Endothelial cell of umbilical vein (primary cell): Measurements from ENCODE around the gene MED12L. TPM values are rescaled to one million over a fixed set of nuclear protein-coding genes. Genes with fewer than 3 reads are reported as not detected.

Experiments
- BruUV-seq: library from RNA; stranded (reverse); fragments of 400-500 nt; replicated peaks from 2 replicates; lab custom pipeline; 2021; lab: Mats Ljungman, UMichigan
- CTCF ChIA-PET: fragments of 300-600, 350-600 bp; sonication (Branson Sonifier 250); formaldehyde crosslinking; loops from one replicate; lab custom pipeline; 2021; ENCODE audit warnings: antibody characterized with exemption, inconsistent platforms; lab: Charles Lee
- POLR2A ChIA-PET: fragments of 300-600, 350-600 bp; sonication (Branson Sonifier 250); formaldehyde crosslinking; loops from one replicate; lab custom pipeline; 2021; ENCODE audit warnings: antibody characterized with exemption, inconsistent platforms; lab: Charles Lee
- DNase-seq: peaks from one replicate; pipeline ENCODE4 v3.0.0-alpha.2; 2011; ENCODE audit warnings: low read depth, low spot score
- FAIRE-seq: peaks from 2 replicates; lab custom pipeline; 2011; peaks lifted over from hg19 to GRCh38; lab: Jason Lieb, UNC
- H2AFZ ChIP-seq: 2 replicates; pipeline ENCODE4 v1.6.0; 2012; ENCODE audit warnings: low read depth, low read length, control low read depth, inconsistent platforms
- H3K27ac ChIP-seq: 2 replicates; pipeline ENCODE4 v1.5.1; 2011; ENCODE audit warnings: low read depth, mild to moderate bottlenecking, control low read depth, low read length, moderate library complexity; ENCODE audit not compliant: insufficient read depth
- H3K27me3 ChIP-seq, 2 experiments: 2 replicates each; pipeline versions ENCODE4 v1.6.0 to v1.6.1; 2011; ENCODE audit warnings: low read length in 2 of 2, mixed read lengths in 1 of 2; ENCODE audit not compliant: control insufficient read depth in 2 of 2, insufficient read depth in 2 of 2
- H3K36me3 ChIP-seq, 2 experiments: 2 replicates in 1 of 2; 3 replicates in 1 of 2; pipeline ENCODE4 v1.5.1; 2011; ENCODE audit warnings: low read length in 2 of 2, mild to moderate bottlenecking in 1 of 2, moderate library complexity in 1 of 2; ENCODE audit not compliant: control insufficient read depth in 2 of 2, insufficient read depth in 2 of 2; ENCODE audit errors: extremely low read depth in 1 of 2
- H3K4me1 ChIP-seq: 3 replicates; pipeline ENCODE4 v1.5.1; 2011; ENCODE audit warnings: mild to moderate bottlenecking, low read length; ENCODE audit not compliant: control insufficient read depth, insufficient read depth; ENCODE audit errors: extremely low read depth
- H3K4me2 ChIP-seq: 2 replicates; pipeline ENCODE4 v1.6.1; 2011; ENCODE audit warnings: low read length, control low read depth, mixed read lengths; ENCODE audit not compliant: insufficient read depth
- H3K4me3 ChIP-seq, 3 experiments: fragments of 200-600 bp in 1 of 3; sonication (generic), shearing (Covaris generic) in 1 of 3; replicated peaks in 1 of 3; 2 replicates each; pipeline ENCODE4 v1.5.1; 2011 to 2016; ENCODE audit warnings: control low read depth in 3 of 3, low read length in 3 of 3, mild to moderate bottlenecking in 2 of 3, inconsistent platforms in 1 of 3, low read depth in 1 of 3, moderate library complexity in 1 of 3; ENCODE audit not compliant: insufficient read depth in 1 of 3
- H3K79me2 ChIP-seq: 2 replicates; pipeline ENCODE4 v1.6.0; 2012; ENCODE audit warnings: low read length, inconsistent platforms; ENCODE audit not compliant: control insufficient read depth, insufficient read depth
- H3K9ac ChIP-seq: replicated peaks from 2 replicates; pipeline ENCODE3; 2011; ENCODE audit warnings: low read length, control low read depth; ENCODE audit not compliant: insufficient read depth; ENCODE audit errors: extremely low read depth
- H3K9me1 ChIP-seq: replicated peaks from 3 replicates; pipeline ENCODE4 v1.6.0; 2011; ENCODE audit warnings: mild to moderate bottlenecking, low read length; ENCODE audit not compliant: control insufficient read depth, insufficient read depth; ENCODE audit errors: extremely low read depth
- H3K9me3 ChIP-seq: replicated peaks from 2 replicates; pipeline ENCODE4 v1.5.1; 2012; ENCODE audit warnings: low read length, inconsistent platforms; ENCODE audit not compliant: control insufficient read depth, insufficient read depth
- H4K20me1 ChIP-seq: replicated peaks from 2 replicates; pipeline ENCODE3; 2011; ENCODE audit warnings: mild to moderate bottlenecking, low read length; ENCODE audit not compliant: control insufficient read depth, insufficient read depth; ENCODE audit errors: extremely low read depth
- CTCF ChIP-seq, 2 donors: IDR thresholded peaks; 1 replicate in 1 of 2; 2 replicates in 1 of 2; pipeline ENCODE4 v1.5.1; 2011; ENCODE audit warnings: low read length in 2 of 2, mild to moderate bottlenecking in 2 of 2, moderate library complexity in 2 of 2, control low read depth in 1 of 2, inconsistent platforms in 1 of 2, low read depth in 1 of 2; ENCODE audit not compliant: insufficient read depth in 1 of 2; ENCODE audit errors: extremely low read depth in 1 of 2
- EZH2 ChIP-seq: IDR thresholded peaks from 2 replicates; pipeline ENCODE4 v1.6.1; 2012; ENCODE audit warnings: borderline replicate concordance, low read depth, mild to moderate bottlenecking, moderate library complexity, low read length, inconsistent platforms; ENCODE audit not compliant: severe bottlenecking
- FOS ChIP-seq: IDR thresholded peaks from 2 replicates; pipeline ENCODE4 v1.6.1; 2011; ENCODE audit warnings: mild to moderate bottlenecking, low read length, moderate library complexity, borderline replicate concordance; ENCODE audit not compliant: insufficient read depth
- GATA2 ChIP-seq: IDR thresholded peaks from 2 replicates; pipeline ENCODE4 v1.7.0; 2011; ENCODE audit warnings: low read depth, mild to moderate bottlenecking, moderate library complexity, mixed read lengths, low read length; ENCODE audit not compliant: insufficient read length, insufficient read depth
- JUN ChIP-seq: IDR thresholded peaks from 2 replicates; pipeline ENCODE4 v1.6.1; 2011; ENCODE audit warnings: borderline replicate concordance, low read depth; ENCODE audit not compliant: insufficient read length, insufficient read depth
- MAX ChIP-seq: IDR thresholded peaks from 2 replicates; pipeline ENCODE4 v1.6.1; 2011; ENCODE audit not compliant: insufficient read depth, insufficient read length
- MYC ChIP-seq: IDR thresholded peaks from one replicate; pipeline ENCODE4 v1.6.1; 2011; ENCODE audit warnings: mild to moderate bottlenecking, low read depth, low read length
- POLR2A ChIP-seq: IDR thresholded peaks from 2 replicates; pipeline ENCODE4 v1.6.1; 2012; ENCODE audit warnings: low read depth, mild to moderate bottlenecking, control low read depth, low read length
- POLR2AphosphoS5 ChIP-seq: IDR thresholded peaks from 2 replicates; pipeline ENCODE4 v1.6.1; 2012; ENCODE audit warnings: low read depth, mild to moderate bottlenecking, control low read depth, low read length, moderate library complexity; ENCODE audit not compliant: insufficient read depth
- dilution Hi-C: fragments of 300-500 bp; cut with MboI; formaldehyde crosslinking; loops from one replicate; pipeline ENCODE4 v1.15.0; 2019; ENCODE audit warnings: low sequenced_read_pairs; ENCODE audit not compliant: extremely low pct_ligation_motif_present
- intact Hi-C: fragments of 100-400 bp; cut with micrococcal nuclease; formaldehyde crosslinking; loops from one replicate; pipeline ENCODE4 v1.10.0; 2022
- polyA plus RNA-seq, 4 experiments: library from polyadenylated mRNA; depleted of rRNA in 3 of 4; stranded (reverse) in 3 of 4; unstranded in 1 of 4; fragments of >200 nt; gene quantifications; 2 replicates each; pipeline versions ENCODE4 v1.2.1 to v1.2.3, GENCODE V29; 2011 to 2012; ENCODE audit warnings: missing spikeins in 1 of 4
- total RNA-seq: library from RNA; stranded (reverse); gene quantifications from 2 replicates; pipeline ENCODE4 v1.2.3, GENCODE V29; 2021

MED12L gene
- total and polyA plus RNA-seq, 2 donors (not counting 3 experiments of a cell fraction or from before 2014, with no cell fraction given), result 0.03 to 0.27 TPM

GRCh38 chr3:151296226-151296625, 210.8 kb downstream of the MED12L start:
- H3K9ac ChIP-seq, result no peak overlapping the region
- no peaks in the 10 kb centered on the region for H3K9me3 ChIP-seq
- H2AFZ ChIP-seq, result no peak overlapping the region
- ChIA-PET POLR2A (no interaction called here), CTCF (no interaction called here)
- dilution Hi-C loops, result no loop called here
- H3K27me3 ChIP-seq, result peaks cover 3 to 19% of the 10 kb centered on the region in 2 experiments
- no peak overlapping the region for H3K27ac ChIP-seq
- no peaks in the 10 kb centered on the region for H3K4me1 ChIP-seq
- BruUV-seq, result no TSS peak
- DNase-seq (no peak), FAIRE-seq (no peak)
- TF ChIP-seq MAX (no peak), POLR2A (no peak), CTCF (IDR thresholded peaks at IDR 0.05; ENCODE audit: extremely low read depth in 1 of 2, insufficient read depth in 1 of 2, low read depth in 1 of 2, low read length in 2 of 2) (no peak), EZH2 (no peak), JUN (no peak), POLR2AphosphoS5 (no peak), GATA2 (no peak), MYC (no peak), FOS (no peak)
- no peak overlapping the region for H3K4me3 ChIP-seq
- H3K79me2 ChIP-seq, result no peaks in the 10 kb centered on the region
- no peaks in the 10 kb centered on the region for H4K20me1 ChIP-seq
- H3K4me2 ChIP-seq, result no peak overlapping the region
- intact Hi-C loops, result no loop called here
- H3K36me3 ChIP-seq, result no peaks in the 10 kb centered on the region
- no peaks in the 10 kb centered on the region for H3K9me1 ChIP-seq
